ENCODE results near the gene BTNL8.

The BTNL8 gene

DNA sequence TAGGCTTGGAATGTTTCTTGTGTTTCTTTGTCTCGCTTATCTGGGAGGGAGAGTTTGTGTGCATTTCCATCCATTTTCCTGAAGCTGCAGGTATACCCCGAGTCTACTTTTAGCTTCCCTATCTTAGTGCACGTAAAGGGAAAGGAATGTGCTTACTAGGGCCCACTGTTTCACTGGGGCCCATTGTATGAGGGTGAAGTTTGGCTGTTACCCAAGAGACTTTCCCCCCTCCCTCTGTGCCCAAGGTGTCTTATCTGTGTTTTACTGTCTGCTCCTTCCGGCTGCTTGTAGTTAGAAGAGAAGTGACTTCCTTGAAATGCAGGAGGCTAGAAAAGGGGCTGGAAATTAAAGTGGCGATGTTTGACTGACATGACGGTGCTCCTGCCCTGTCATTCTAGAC, 77.6 kb downstream of the BTNL8 start:
- TF ChIP-seq, protein P1, sequence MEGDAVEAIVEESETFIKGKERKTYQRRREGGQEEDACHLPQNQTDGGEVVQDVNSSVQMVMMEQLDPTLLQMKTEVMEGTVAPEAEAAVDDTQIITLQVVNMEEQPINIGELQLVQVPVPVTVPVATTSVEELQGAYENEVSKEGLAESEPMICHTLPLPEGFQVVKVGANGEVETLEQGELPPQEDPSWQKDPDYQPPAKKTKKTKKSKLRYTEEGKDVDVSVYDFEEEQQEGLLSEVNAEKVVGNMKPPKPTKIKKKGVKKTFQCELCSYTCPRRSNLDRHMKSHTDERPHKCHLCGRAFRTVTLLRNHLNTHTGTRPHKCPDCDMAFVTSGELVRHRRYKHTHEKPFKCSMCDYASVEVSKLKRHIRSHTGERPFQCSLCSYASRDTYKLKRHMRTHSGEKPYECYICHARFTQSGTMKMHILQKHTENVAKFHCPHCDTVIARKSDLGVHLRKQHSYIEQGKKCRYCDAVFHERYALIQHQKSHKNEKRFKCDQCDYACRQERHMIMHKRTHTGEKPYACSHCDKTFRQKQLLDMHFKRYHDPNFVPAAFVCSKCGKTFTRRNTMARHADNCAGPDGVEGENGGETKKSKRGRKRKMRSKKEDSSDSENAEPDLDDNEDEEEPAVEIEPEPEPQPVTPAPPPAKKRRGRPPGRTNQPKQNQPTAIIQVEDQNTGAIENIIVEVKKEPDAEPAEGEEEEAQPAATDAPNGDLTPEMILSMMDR (IDR thresholded peaks at IDR 0.05; ENCODE audit: low read depth, low read length): no peak

DNA sequence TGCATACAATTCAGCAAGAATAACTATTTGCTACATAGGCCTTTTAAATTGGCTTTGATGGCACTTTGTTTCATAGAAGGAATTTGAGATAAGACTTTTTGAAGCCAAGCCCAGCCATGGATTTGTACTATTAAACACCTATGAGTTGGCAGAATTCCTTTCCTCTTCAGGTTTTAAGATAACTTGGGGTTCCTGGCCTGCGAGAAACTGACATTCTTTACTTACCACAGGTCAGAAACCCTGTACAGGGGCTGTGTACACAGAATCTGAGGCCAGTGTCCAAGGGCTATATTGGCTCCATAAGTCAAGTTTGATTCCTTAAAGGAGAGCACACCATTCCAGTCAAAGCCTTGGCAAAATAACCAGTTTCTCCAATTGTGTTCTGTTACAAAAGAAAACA, 78.9 kb downstream of the BTNL8 start:
- H3K4me3 ChIP-seq (replicated peaks in 1 of 2; ENCODE audit: low read depth in 2 of 2, low read length in 2 of 2): no peak overlapping the region
- no peak for DNase-seq (ENCODE audit: low read depth in 2 of 2)
- TF ChIP-seq, protein P1 (IDR thresholded peaks at IDR 0.05; ENCODE audit: low read depth, low read length): no peak

More for the DNA sequence above, 77.6 kb downstream of the BTNL8 start:
- no peak for DNase-seq (ENCODE audit: low read depth in 2 of 2)
- no peak overlapping the region for H3K4me3 ChIP-seq (replicated peaks in 1 of 2; ENCODE audit: low read depth in 2 of 2, low read length in 2 of 2)

DNA sequence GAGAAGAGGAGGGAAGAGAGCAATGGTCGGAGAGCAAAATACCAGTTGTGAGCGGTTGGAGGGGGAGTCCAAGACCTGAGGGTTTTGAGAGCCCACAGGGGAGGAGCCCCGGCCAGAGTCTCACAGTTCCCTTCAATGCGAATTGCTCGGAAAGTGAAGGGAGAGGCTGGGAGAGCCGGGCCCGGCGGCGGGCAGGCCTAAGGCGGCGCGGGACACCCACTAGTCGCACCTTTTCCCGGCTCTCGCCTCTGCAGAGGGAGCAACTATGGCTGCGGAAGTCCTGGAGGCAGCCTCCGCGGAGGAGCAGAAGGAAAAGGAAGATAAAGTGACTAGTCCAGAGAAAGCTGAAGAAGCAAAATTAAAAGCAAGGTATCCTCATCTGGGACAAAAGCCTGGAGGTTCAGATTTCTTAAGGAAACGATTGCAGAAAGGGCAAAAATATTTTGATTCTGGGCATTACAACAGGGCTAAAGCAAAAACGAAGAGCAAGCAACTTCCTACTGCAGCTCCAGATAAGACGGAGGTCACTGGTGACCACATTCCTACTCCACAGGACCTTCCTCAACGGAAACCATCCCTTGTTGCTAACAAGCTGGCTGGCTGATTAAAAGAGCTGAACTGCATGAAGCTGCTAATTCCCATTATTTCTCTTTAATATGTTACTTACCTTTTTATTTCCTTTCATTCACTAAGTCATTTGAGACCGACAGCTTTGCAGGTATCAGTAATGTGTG, 83.2 kb downstream of the BTNL8 start:
- DNase-seq (ENCODE audit: low read depth in 2 of 2): no peak
- TF ChIP-seq, protein P1 (IDR thresholded peaks at IDR 0.05; ENCODE audit: low read depth, low read length): no peak
- H3K4me3 ChIP-seq (replicated peaks in 1 of 2; ENCODE audit: low read depth in 2 of 2, low read length in 2 of 2): no peak overlapping the region

DNA sequence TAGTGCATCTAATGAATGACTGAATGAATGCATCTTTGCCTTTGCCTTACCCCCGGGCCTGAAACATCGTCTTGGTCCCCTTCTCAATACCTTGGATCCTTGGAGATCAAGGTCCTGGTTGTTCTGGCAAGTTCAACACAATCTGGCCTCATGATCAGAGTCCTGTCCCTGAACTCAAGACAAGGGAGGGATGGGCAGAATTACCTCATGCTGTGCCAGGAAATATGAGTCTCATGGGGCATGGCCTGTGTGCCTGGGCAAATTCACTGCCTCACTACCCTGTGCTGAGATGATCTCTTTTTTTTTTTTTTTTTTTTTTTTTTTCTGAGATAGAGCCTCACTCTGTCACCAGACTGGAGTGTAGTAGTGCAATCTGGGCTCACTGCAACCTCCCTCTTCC, 89.1 kb downstream of the BTNL8 start:
- no peak overlapping the region for H3K4me3 ChIP-seq (replicated peaks in 1 of 2; ENCODE audit: low read depth in 2 of 2, low read length in 2 of 2)
- TF ChIP-seq, protein P1 (IDR thresholded peaks at IDR 0.05; ENCODE audit: low read depth, low read length): no peak
- no peak for DNase-seq (ENCODE audit: low read depth in 2 of 2)

DNA sequence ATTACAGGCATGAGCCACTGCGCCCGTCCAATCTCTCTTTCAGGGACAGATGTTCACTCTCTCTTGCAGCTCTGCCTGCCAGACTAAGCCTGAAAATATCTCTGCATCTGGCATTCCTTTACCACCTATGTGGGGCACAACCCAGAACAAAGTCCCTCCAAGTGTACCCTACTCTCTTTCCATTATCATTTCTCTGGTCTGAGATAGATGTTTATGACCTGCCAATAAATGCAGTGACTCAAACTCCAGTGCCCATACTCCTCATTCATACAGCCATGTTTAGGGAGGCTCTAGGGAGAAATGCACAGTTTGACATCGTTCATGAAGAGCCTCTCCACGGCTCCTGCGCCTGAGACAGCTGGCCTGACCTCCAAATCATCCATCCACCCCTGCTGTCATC, 89.6 kb downstream of the BTNL8 start, which contains the start of gene BTNL3:
BTNL3 (plus strand) TSS at position 255 of the 400 bp plus-strand sequence. CDS start 183 bp downstream, outside the sequence.
- TF ChIP-seq, protein P1 (IDR thresholded peaks at IDR 0.05; ENCODE audit: low read depth, low read length): no peak
- no peak for DNase-seq (ENCODE audit: low read depth in 2 of 2)

DNA sequence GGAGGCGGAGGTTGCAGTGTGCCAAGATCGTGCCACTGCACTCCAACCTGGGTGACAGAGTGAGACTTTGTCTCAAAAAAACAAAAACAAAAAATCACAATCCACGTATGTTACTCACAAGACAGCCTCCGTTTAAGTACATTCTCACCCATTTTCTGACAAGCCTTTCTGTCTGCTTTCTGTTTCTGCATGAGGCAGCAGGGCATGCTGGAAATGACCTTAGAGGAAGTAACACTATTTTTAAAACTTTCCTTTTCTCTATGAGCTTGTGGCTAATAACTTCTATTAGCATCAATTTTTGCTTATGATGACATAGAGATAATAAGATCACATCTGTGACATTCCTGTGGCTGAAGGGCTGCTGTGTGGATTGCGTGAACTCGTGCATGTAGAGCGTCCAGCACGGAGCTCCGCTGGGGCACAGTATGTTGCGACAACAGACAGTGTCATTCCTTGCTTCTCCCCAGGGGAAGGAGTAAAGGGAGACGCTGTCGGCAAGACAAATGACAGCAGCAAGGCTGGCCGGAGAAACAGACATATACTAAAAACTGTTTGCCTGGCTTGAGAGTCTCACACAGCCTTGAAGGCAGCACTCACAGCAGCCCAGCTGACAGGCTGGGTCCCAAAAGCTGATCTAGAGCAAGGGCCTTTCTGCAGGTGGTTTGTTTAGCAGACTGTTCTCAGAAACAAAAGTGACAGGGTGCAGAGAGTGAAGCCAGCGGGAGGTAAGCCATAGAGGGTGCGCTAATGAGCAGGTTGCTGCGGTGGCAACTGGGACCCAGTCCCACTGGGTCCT, 91.3 kb downstream of the BTNL8 start:
- DNase-seq (ENCODE audit: low read depth in 2 of 2): no peak
- TF ChIP-seq, protein P1 (IDR thresholded peaks at IDR 0.05; ENCODE audit: low read depth, low read length): no peak
- no peak overlapping the region for H3K4me3 ChIP-seq (replicated peaks in 1 of 2; ENCODE audit: low read depth in 2 of 2, low read length in 2 of 2)

More for the DNA sequence above, 89.6 kb downstream of the BTNL8 start, which contains the start of gene BTNL3:
- H3K4me3 ChIP-seq (replicated peaks in 1 of 2; ENCODE audit: low read depth in 2 of 2, low read length in 2 of 2): no peak within 1 kb of the TSS

Measured in cardiac fibroblast (primary cell).